Stimulated activated CD8-positive, alpha-beta memory T cell treated with anti-CD3 and anti-CD28 coated beads, Interleukin-4, amount 100 ng/mL, for 1 hour (primary cell): ENCODE data around the gene RTN4R.
"Not testable (repeated sequence)": the region's sequence is repeated elsewhere in the genome, so short reads cannot be mapped to it uniquely, and the experiment has no call there.

Source experiments
- DNase-seq, 2 donors: peaks; one replicate each; pipeline ENCODE4 v3.0.0-alpha.2; 2020; ENCODE audit warnings: low read depth in 2 of 2, low spot score in 1 of 2

RTN4R gene

GRCh38 chr22:20272700-20273099 is 4.6 kb upstream of the RTN4R start:
- no peak for DNase-seq

GRCh38 chr22:20272174-20272573 is 4.1 kb upstream of the RTN4R start:
- no peak for DNase-seq

GRCh38 chr22:20271114-20271994 is 3.2 kb upstream of the RTN4R start:
- no peak for DNase-seq

- not testable (repeated sequence) for DNase-seq
Measured at GRCh38 chr22:20270190-20271113, 2.3 kb upstream of the RTN4R start.

GRCh38 chr22:20269673-20270072 is 1.6 kb upstream of the RTN4R start:
- DNase-seq = not testable (repeated sequence)

- DNase-seq = not testable (repeated sequence)
Measured at GRCh38 chr22:20269201-20269600, 1.1 kb upstream of the RTN4R start.

GRCh38 chr22:20267441-20268278 is 458 bp downstream of the RTN4R start:
- no peak for DNase-seq

GRCh38 chr22:20266667-20267440 is 1.3 kb downstream of the RTN4R start:
- not testable (repeated sequence) for DNase-seq

GRCh38 chr22:20265772-20266666 is 2.1 kb downstream of the RTN4R start:
- not testable (repeated sequence) for DNase-seq

- DNase-seq = no peak
Measured at GRCh38 chr22:20264614-20265452, 3.3 kb downstream of the RTN4R start.

GRCh38 chr22:20263404-20264281 is 4.5 kb downstream of the RTN4R start:
- not testable (repeated sequence) for DNase-seq

- DNase-seq = no peak
Measured at GRCh38 chr22:20262582-20263147, 5.5 kb downstream of the RTN4R start.

GRCh38 chr22:20261848-20262581 is 6.1 kb downstream of the RTN4R start:
- DNase-seq = no peak

GRCh38 chr22:20260071-20260765 is 7.9 kb downstream of the RTN4R start:
- no peak for DNase-seq

GRCh38 chr22:20259327-20259688 is 8.8 kb downstream of the RTN4R start:
- no peak for DNase-seq
